Thoracic aorta (tissue), 2 donors: Measurements from ENCODE around the gene BHLHE40. TPM values are rescaled to one million over a fixed set of nuclear protein-coding genes. Genes with fewer than 3 reads are reported as not detected.

ENCODE experiments used
- ATAC-seq: fragments of 150-250 bp; one replicate; pipeline ENCODE4 v1.8.0; 2017; ENCODE audit warnings: low read depth; ENCODE audit not compliant: insufficient number of reproducible peaks, low FRiP score
- DNase-seq: peaks from one replicate; pipeline ENCODE4 v3.0.0-alpha.2; 2020; ENCODE audit warnings: low spot score
- H3K27ac ChIP-seq, 2 donors: fragments of 200-600 bp; sonication (generic); 1 replicate in 1 of 2; 2 replicates in 1 of 2; pipeline ENCODE4 v1.5.1; 2016; ENCODE audit warnings: mild to moderate bottlenecking in 2 of 2, moderate library complexity in 2 of 2
- H3K27me3 ChIP-seq: fragments of 200-600 bp; sonication (generic); replicated peaks from 2 replicates; pipeline ENCODE4 v1.6.0; 2016; ENCODE audit warnings: mild to moderate bottlenecking; ENCODE audit not compliant: insufficient read depth
- H3K36me3 ChIP-seq: fragments of 200-600 bp; sonication (generic); one replicate; pipeline ENCODE4 v1.5.1; 2016
- H3K4me1 ChIP-seq, 2 donors: fragments of 200-600 bp; sonication (generic); 1 replicate in 1 of 2; 2 replicates in 1 of 2; pipeline versions ENCODE4 v1.5.1 to v1.6.0; 2016; ENCODE audit warnings: low read depth in 2 of 2, mild to moderate bottlenecking in 1 of 2; ENCODE audit not compliant: control insufficient read depth in 1 of 2
- H3K4me3 ChIP-seq: fragments of 200-600 bp; sonication (generic); 2 replicates; pipeline ENCODE4 v1.5.1; 2016; ENCODE audit warnings: mild to moderate bottlenecking
- H3K9me3 ChIP-seq: fragments of 200-600 bp; sonication (generic); 2 replicates; pipeline ENCODE4 v1.5.1; 2016
- CTCF ChIP-seq: fragments of 200-600 bp; sonication (generic); IDR thresholded peaks from one replicate; pipeline ENCODE4 v1.5.1; 2019; ENCODE audit warnings: antibody characterized with exemption
- total RNA-seq, 2 donors: library from RNA; depleted of rRNA; stranded (reverse); fragments of >200 nt; gene quantifications; one replicate each; pipeline versions ENCODE4 v1.1.0 to v1.2.3, GENCODE V29; 2016

The BHLHE40 gene
- total RNA-seq, 2 donors from 2014 or later = 47.2 to 109 TPM

- Histone ChIP-seq H3K27me3 (no peaks in the 10 kb centered on the region), H3K4me3 (no peak overlapping the region), H3K36me3 (no peaks in the 10 kb centered on the region), H3K9me3 (no peaks in the 10 kb centered on the region), H3K27ac (no peak overlapping the region), H3K4me1 (no peaks in the 10 kb centered on the region)
- DNase-seq (no peak), ATAC-seq (no peak)
- no peak for TF ChIP-seq CTCF
These were observed 30.4 kb downstream of the BHLHE40 start for GRCh38 chr3:5009506-5010109.

GRCh38 chr3:5010140-5010539 is 30.9 kb downstream of the BHLHE40 start:
- Histone ChIP-seq H3K4me1 (no peaks in the 10 kb centered on the region), H3K9me3 (no peaks in the 10 kb centered on the region), H3K27ac (no peak overlapping the region), H3K36me3 (no peaks in the 10 kb centered on the region), H3K27me3 (no peaks in the 10 kb centered on the region), H3K4me3 (no peak overlapping the region)
- ATAC-seq (no peak), DNase-seq (no peak)
- TF ChIP-seq CTCF = no peak

- Histone ChIP-seq H3K36me3 (no peaks in the 10 kb centered on the region), H3K9me3 (no peaks in the 10 kb centered on the region), H3K4me3 (no peak overlapping the region), H3K27me3 (no peaks in the 10 kb centered on the region), H3K27ac (no peak overlapping the region), H3K4me1 (no peaks in the 10 kb centered on the region)
- TF ChIP-seq CTCF = no peak
- DNase-seq (no peak), ATAC-seq (no peak)
These were observed 31.7 kb downstream of the BHLHE40 start for GRCh38 chr3:5010706-5011554.

- H3K36me3 ChIP-seq = no peaks in the 10 kb centered on the region
- no peaks in the 10 kb centered on the region for H3K27me3 ChIP-seq
- H3K4me3 ChIP-seq = no peak overlapping the region
- TF ChIP-seq CTCF = no peak
- no peaks in the 10 kb centered on the region for H3K4me1 ChIP-seq
- ATAC-seq = no peak
- no peaks in the 10 kb centered on the region for H3K9me3 ChIP-seq
- DNase-seq = no peak
- no peak overlapping the region for H3K27ac ChIP-seq
These were observed 32.5 kb downstream of the BHLHE40 start for GRCh38 chr3:5011555-5012256.

GRCh38 chr3:5012367-5012766 is 33.1 kb downstream of the BHLHE40 start:
- H3K36me3 ChIP-seq = no peaks in the 10 kb centered on the region
- TF ChIP-seq CTCF = no peak
- H3K27me3 ChIP-seq = no peaks in the 10 kb centered on the region
- DNase-seq (no peak), ATAC-seq (no peak)
- H3K27ac ChIP-seq = no peak overlapping the region
- no peaks in the 10 kb centered on the region for H3K9me3 ChIP-seq
- H3K4me1 ChIP-seq = no peaks in the 10 kb centered on the region
- no peak overlapping the region for H3K4me3 ChIP-seq
